GM12878 (cell line): ENCODE data around the gene PRR16. TPM values are rescaled to one million over a fixed set of nuclear protein-coding genes. Genes with fewer than 3 reads are reported as not detected.

Source experiments
- ATAC-seq: fragments of 200-7000 bp; cut with Tn5 transposase; 3 replicates; pipeline ENCODE4 v1.9.1; 2020; ENCODE audit warnings: mild to moderate bottlenecking, moderate library complexity
- BruUV-seq: library from RNA; stranded (reverse); fragments of 400-500 nt; replicated peaks from 2 replicates; lab custom pipeline; 2021; lab: Mats Ljungman, UMichigan
- CTCF ChIA-PET: fragments of 300-600 bp; sonication (Branson Sonifier 250); formaldehyde crosslinking; extraction: SDS; loops from one replicate; lab custom pipeline; 2021; ENCODE audit warnings: inconsistent platforms; lab: Yijun Ruan, JAX
- POLR2A ChIA-PET: fragments of 350-600 bp; formaldehyde crosslinking; extraction: SDS; loops from one replicate; lab custom pipeline; 2021; ENCODE audit warnings: inconsistent platforms; lab: Charles Lee
- RAD21 ChIA-PET: fragments of 300-600 bp; sonication (Branson Sonifier 250); formaldehyde crosslinking; loops from one replicate; lab custom pipeline; 2023; ENCODE audit warnings: antibody characterized with exemption; ENCODE audit not compliant: unreplicated experiment; lab: Charles Lee
- SMC1A ChIA-PET: fragments of 300-600 bp; sonication (Branson Sonifier 250); formaldehyde crosslinking; loops from one replicate; lab custom pipeline; 2023; ENCODE audit not compliant: unreplicated experiment, uncharacterized antibody; lab: Charles Lee
- DNase-seq: peaks from one replicate; pipeline ENCODE4 v3.0.0-alpha.2; 2011; ENCODE audit warnings: low read depth, low spot score
- FAIRE-seq: peaks from 3 replicates; lab custom pipeline; 2011; peaks lifted over from hg19 to GRCh38; lab: Jason Lieb, UNC
- H2AFZ ChIP-seq: 2 replicates; pipeline ENCODE4 v1.6.0; 2011; ENCODE audit warnings: low read depth, low read length, control low read depth; ENCODE audit not compliant: control insufficient read depth
- H3K27ac ChIP-seq: 2 replicates; pipeline ENCODE4 v1.5.1; 2011; ENCODE audit warnings: control low read depth; ENCODE audit not compliant: control insufficient read depth, insufficient read depth
- H3K27me3 ChIP-seq, 2 experiments: replicated peaks in 1 of 2; 2 replicates each; pipeline versions ENCODE4 v1.6.0 to v1.6.1; 2011; ENCODE audit warnings: low read length in 1 of 2; ENCODE audit not compliant: control insufficient read depth in 2 of 2, insufficient read depth in 2 of 2
- H3K36me3 ChIP-seq, 2 experiments: 2 replicates each; pipeline ENCODE4 v1.5.1; 2011; ENCODE audit warnings: low read length in 1 of 2; ENCODE audit not compliant: control insufficient read depth in 2 of 2, insufficient read depth in 2 of 2
- H3K4me1 ChIP-seq: 2 replicates; pipeline ENCODE4 v1.6.1; 2011; ENCODE audit warnings: mild to moderate bottlenecking, low read length, moderate library complexity, mixed read lengths; ENCODE audit not compliant: control insufficient read depth, insufficient read depth
- H3K4me2 ChIP-seq: 2 replicates; pipeline ENCODE4 v1.6.0; 2011; ENCODE audit warnings: control low read depth; ENCODE audit not compliant: control insufficient read depth, insufficient read depth
- H3K4me3 ChIP-seq: fragments of 200-600 bp; sonication (generic); 2 replicates; pipeline ENCODE4 v1.5.1; 2016
- H3K79me2 ChIP-seq: 2 replicates; pipeline ENCODE4 v1.6.0; 2011; ENCODE audit warnings: low read length; ENCODE audit not compliant: control insufficient read depth, insufficient read depth
- H3K9ac ChIP-seq: 2 replicates; pipeline ENCODE4 v1.8.0; 2011; ENCODE audit warnings: low read length, control low read depth, mixed read lengths; ENCODE audit not compliant: control insufficient read depth, insufficient read depth
- H3K9me3 ChIP-seq: replicated peaks from 3 replicates; pipeline ENCODE4 v1.5.1; 2011; ENCODE audit warnings: mild to moderate bottlenecking, low read length; ENCODE audit not compliant: control insufficient read depth, insufficient read depth
- H4K20me1 ChIP-seq: 2 replicates; pipeline ENCODE4 v1.6.0; 2011; ENCODE audit not compliant: control insufficient read depth, insufficient read depth
- MTA2 ChIP-seq: fragments of 450-650 bp; IDR thresholded peaks from 2 replicates; pipeline ENCODE4 v1.6.1; 2016; ENCODE audit warnings: low read depth, mild to moderate bottlenecking, moderate library complexity
- MYB ChIP-seq: fragments of 150-350 bp; IDR thresholded peaks from 2 replicates; pipeline ENCODE4 v1.6.1; 2014; ENCODE audit warnings: mild to moderate bottlenecking, low read depth, low read length, borderline replicate concordance
- NKRF ChIP-seq: fragments of 450-650 bp; conservative IDR thresholded peaks from 2 replicates; pipeline ENCODE4 v1.6.1; 2017; ENCODE audit warnings: mild to moderate bottlenecking, moderate library complexity
- POLR2A ChIP-seq: IDR thresholded peaks from 2 replicates; pipeline ENCODE4 v1.6.1; 2011; ENCODE audit warnings: low read depth, mild to moderate bottlenecking, low read length
- SIN3A ChIP-seq: IDR thresholded peaks from 2 replicates; pipeline ENCODE4 v1.6.1; 2012; ENCODE audit warnings: low read depth, low read length, improper control_type of control experiment
- SUZ12 ChIP-seq: fragments of 200-600 bp; sonication (generic); IDR thresholded peaks from one replicate; pipeline ENCODE4 v1.6.1; 2018; ENCODE audit warnings: antibody characterized with exemption, mild to moderate bottlenecking; ENCODE audit not compliant: unreplicated experiment
- TAF1 ChIP-seq: IDR thresholded peaks from 2 replicates; pipeline ENCODE4 v1.6.1; 2011; ENCODE audit warnings: mild to moderate bottlenecking, low read depth, low read length, borderline replicate concordance
- ZBTB40 ChIP-seq: fragments of 450-650 bp; IDR thresholded peaks from 2 replicates; pipeline ENCODE4 v1.6.1; 2016; ENCODE audit warnings: mild to moderate bottlenecking, moderate library complexity, borderline replicate concordance
- ZNF384 ChIP-seq: IDR thresholded peaks from 2 replicates; pipeline ENCODE4 v1.6.1; 2012; ENCODE audit warnings: low read depth, mild to moderate bottlenecking, low read length, improper control_type of control experiment, borderline replicate concordance
- WGBS: methylation state at CpG from one replicate; pipeline ENCODE4 v1.1.6; 2016; ENCODE audit warnings: low lambda C conversion rate; ENCODE audit not compliant: insufficient replicate concordance, insufficient coverage; ENCODE audit errors: missing lambda C conversion rate; 5-methylcytosine and 5-hydroxymethylcytosine counted together
- in situ Hi-C: fragments of 300-500 bp; cut with MboI; formaldehyde crosslinking; loops from 9 replicates; pipeline ENCODE4 v1.14.3; 2018; ENCODE audit warnings: mixed read lengths
- intact Hi-C: fragments of 100-400 bp; cut with micrococcal nuclease; formaldehyde crosslinking; loops from one replicate; pipeline ENCODE4 v1.14.2; 2022; ENCODE audit not compliant: unreplicated experiment
- polyA plus RNA-seq, 11 experiments: library from polyadenylated mRNA; depleted of rRNA in 4 of 11; unstranded in 6 of 11; stranded (reverse) in 5 of 11; fragments of >200 nt; fragmentation: Nextera tagmentation in 4 of 11; fragmentation: Illumina TruSeq in 1 of 11; extraction: Ambion mirVana in 4 of 11; extraction: Trizol in 1 of 11; gene quantifications; 1 replicate in 1 of 11; 2 replicates in 10 of 11; pipeline versions ENCODE4 v1.2.1 to v1.2.3, GENCODE V29; 2011 to 2016; ENCODE audit warnings: inconsistent platforms in 2 of 11, missing spikeins in 2 of 11, low read depth in 1 of 11
- total RNA-seq, 4 experiments: library from RNA; depleted of rRNA in 3 of 4; stranded (reverse); fragments of >200 nt in 3 of 4; fragmentation: Illumina TruSeq in 1 of 4; extraction: Trizol in 1 of 4; gene quantifications; 2 replicates each; pipeline versions ENCODE4 v1.2.1 to v1.2.3, GENCODE V29; 2013 to 2021
- TF ChIP-seq, protein P1 (sequence below): IDR thresholded peaks from 2 replicates; pipeline ENCODE4 v1.6.1; 2012; ENCODE audit warnings: mild to moderate bottlenecking, low read depth, low read length

Gene PRR16
- total and polyA plus RNA-seq, 10 of the 15 experiments (the other 5 are each of a cell fraction or from before 2014, with no cell fraction given): not detected

DNA sequence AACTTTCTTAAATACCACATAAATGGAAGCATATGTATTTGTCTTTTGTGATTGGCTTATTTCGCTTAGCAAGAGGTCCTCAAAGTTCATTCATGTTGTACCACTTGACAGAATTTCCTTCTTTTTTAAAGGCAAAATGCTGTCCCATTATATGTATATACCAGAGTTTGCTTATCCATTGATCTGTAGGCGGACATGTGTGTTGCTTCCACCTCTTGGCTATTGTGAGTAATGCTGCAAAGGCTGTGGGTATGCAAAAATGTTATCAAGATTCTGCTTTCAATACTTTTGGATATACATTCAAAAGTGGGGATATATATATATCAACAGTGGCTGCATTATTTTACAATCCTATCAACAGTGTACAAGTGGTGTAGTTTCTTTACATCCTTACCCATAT, 271.0 kb downstream of the PRR16 start:
- POLR2A ChIA-PET: no interaction called here
- Histone ChIP-seq H3K79me2 (no peaks in the 10 kb centered on the region), H3K4me1 (no peaks in the 10 kb centered on the region), H3K9me3 (no peaks in the 10 kb centered on the region), H2AFZ (no peak overlapping the region), H3K36me3 (no peaks in the 10 kb centered on the region), H3K4me3 (no peak overlapping the region), H3K4me2 (no peak overlapping the region), H3K27me3 (no peaks in the 10 kb centered on the region), H4K20me1 (no peaks in the 10 kb centered on the region), H3K27ac (no peak overlapping the region), H3K9ac (no peak overlapping the region)
- BruUV-seq: no TSS peak
- no peak for ATAC-seq
- SMC1A ChIA-PET: no interaction called here
- no peak for DNase-seq
- in situ Hi-C loops (no loop called here), intact Hi-C loops (no loop called here)
- WGBS: 13% methylated on average over 2 of the region's 2 CpGs
- no peak for FAIRE-seq
- TF ChIP-seq ZNF384 (no peak), POLR2A (no peak), NKRF (no peak), MTA2 (no peak), ZBTB40 (no peak), TAF1 (no peak), SIN3A (no peak), SUZ12 (no peak), MYB (no peak)
- TF ChIP-seq, protein P1, sequence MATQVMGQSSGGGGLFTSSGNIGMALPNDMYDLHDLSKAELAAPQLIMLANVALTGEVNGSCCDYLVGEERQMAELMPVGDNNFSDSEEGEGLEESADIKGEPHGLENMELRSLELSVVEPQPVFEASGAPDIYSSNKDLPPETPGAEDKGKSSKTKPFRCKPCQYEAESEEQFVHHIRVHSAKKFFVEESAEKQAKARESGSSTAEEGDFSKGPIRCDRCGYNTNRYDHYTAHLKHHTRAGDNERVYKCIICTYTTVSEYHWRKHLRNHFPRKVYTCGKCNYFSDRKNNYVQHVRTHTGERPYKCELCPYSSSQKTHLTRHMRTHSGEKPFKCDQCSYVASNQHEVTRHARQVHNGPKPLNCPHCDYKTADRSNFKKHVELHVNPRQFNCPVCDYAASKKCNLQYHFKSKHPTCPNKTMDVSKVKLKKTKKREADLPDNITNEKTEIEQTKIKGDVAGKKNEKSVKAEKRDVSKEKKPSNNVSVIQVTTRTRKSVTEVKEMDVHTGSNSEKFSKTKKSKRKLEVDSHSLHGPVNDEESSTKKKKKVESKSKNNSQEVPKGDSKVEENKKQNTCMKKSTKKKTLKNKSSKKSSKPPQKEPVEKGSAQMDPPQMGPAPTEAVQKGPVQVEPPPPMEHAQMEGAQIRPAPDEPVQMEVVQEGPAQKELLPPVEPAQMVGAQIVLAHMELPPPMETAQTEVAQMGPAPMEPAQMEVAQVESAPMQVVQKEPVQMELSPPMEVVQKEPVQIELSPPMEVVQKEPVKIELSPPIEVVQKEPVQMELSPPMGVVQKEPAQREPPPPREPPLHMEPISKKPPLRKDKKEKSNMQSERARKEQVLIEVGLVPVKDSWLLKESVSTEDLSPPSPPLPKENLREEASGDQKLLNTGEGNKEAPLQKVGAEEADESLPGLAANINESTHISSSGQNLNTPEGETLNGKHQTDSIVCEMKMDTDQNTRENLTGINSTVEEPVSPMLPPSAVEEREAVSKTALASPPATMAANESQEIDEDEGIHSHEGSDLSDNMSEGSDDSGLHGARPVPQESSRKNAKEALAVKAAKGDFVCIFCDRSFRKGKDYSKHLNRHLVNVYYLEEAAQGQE: no peak
- RAD21 ChIA-PET: no interaction called here
- CTCF ChIA-PET: no interaction called here
